ENCODE data around the gene EDN1.

The EDN1 gene

DNA sequence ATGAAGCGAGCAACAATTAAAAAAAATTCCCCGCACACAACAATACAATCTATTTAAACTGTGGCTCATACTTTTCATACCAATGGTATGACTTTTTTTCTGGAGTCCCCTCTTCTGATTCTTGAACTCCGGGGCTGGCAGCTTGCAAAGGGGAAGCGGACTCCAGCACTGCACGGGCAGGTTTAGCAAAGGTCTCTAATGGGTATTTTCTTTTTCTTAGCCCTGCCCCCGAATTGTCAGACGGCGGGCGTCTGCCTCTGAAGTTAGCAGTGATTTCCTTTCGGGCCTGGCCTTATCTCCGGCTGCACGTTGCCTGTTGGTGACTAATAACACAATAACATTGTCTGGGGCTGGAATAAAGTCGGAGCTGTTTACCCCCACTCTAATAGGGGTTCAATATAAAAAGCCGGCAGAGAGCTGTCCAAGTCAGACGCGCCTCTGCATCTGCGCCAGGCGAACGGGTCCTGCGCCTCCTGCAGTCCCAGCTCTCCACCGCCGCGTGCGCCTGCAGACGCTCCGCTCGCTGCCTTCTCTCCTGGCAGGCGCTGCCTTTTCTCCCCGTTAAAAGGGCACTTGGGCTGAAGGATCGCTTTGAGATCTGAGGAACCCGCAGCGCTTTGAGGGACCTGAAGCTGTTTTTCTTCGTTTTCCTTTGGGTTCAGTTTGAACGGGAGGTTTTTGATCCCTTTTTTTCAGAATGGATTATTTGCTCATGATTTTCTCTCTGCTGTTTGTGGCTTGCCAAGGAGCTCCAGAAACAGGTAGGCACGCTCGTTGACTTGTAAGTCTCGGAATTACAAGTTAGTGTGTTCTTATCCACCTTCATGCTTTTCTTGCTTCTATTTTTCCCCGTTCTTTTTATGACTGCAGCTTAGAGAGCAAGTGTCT lies at the start of gene EDN1:
Gene EDN1 (plus strand): TSS at position 429 of the 888 bp plus-strand sequence. CDS start 269 bp downstream, at position 698.
- H3K27ac ChIP-seq = peak within 1 kb of the TSS in 18 of 21 experiments; percentile 25 to 89 (median 74)
- H3K4me3 ChIP-seq = peak within 1 kb of the TSS; percentile 32 to 52 (median 40)

DNA sequence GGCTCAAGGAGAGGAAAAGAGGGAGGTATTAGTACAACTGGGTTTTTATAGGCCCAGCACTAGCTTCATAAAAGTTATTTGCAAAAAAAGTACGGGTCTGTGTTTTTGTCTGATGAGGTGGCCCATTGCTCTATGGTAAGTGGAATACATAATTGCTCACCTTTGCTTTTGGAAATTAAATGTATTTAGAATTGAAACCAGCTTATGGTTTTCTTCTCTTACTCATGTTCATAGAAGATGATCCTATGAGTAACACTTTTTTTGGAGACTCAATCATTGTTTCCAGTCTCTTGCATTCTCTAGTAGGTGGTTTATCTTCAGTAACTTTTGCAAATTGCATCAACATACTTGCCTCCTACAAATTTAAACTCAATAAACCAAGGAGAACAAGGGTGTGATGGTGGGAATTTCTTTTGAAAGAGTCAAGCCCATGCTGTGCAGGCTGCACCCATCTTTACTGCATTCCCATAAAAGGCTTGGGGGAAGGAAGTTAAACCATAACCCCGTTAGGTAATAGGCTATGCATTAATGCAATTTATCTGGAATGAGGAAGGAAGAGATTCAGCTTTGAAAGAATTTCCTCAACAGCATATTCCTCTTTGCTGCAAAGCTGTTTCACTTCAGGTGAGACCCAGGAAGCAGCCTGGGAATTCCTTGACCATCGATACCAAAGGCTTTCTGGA lies 48.5 kb upstream of the EDN1 start:
- Histone ChIP-seq H3K27ac (no peak overlapping the region), H3K4me3 (no peak overlapping the region)

DNA sequence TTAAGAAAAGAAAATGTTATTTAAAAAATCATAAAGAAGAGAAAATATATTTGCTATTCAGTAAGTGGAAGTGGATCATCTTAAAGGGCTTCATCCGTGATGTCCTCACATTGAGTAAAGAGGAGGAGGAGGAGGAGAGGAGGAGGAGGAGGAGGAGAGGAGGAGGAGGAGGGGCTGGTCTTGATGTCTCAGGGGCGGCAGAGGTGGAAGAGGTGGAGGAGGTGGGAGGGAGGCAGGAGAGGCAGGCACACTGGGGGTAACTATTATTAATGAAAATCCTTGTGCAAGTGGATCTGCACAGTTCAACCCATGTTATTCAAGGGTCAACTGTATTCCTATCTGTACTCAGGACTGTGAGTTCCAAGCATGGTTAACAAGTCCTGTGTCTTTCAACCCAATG lies 47.0 kb upstream of the EDN1 start:
- Histone ChIP-seq H3K27ac (no peak overlapping the region), H3K4me3 (no peak overlapping the region)

DNA sequence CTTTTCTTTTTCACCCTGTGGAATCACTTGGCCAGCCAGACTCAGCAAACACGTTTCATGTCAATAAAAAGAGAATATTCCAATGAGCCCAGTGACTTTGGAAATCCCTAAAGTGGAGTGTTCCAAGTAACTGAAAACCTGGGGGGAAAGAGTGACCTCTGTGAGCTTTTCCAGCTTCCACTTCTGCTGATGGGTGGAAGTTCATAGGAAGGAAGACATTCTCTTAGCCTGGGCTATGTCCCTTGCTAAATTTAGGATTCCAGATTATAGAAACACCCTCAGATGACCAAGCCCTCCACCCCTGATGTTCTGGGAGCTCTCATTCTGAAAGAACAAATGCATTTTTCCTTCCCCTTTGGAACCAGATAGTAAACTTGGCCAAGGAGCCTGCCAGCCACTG lies 44.8 kb upstream of the EDN1 start:
- H3K27ac ChIP-seq = peak overlapping the region in 4 of 21 experiments; percentile 16 to 59 (median 48)
- no peak overlapping the region for H3K4me3 ChIP-seq

DNA sequence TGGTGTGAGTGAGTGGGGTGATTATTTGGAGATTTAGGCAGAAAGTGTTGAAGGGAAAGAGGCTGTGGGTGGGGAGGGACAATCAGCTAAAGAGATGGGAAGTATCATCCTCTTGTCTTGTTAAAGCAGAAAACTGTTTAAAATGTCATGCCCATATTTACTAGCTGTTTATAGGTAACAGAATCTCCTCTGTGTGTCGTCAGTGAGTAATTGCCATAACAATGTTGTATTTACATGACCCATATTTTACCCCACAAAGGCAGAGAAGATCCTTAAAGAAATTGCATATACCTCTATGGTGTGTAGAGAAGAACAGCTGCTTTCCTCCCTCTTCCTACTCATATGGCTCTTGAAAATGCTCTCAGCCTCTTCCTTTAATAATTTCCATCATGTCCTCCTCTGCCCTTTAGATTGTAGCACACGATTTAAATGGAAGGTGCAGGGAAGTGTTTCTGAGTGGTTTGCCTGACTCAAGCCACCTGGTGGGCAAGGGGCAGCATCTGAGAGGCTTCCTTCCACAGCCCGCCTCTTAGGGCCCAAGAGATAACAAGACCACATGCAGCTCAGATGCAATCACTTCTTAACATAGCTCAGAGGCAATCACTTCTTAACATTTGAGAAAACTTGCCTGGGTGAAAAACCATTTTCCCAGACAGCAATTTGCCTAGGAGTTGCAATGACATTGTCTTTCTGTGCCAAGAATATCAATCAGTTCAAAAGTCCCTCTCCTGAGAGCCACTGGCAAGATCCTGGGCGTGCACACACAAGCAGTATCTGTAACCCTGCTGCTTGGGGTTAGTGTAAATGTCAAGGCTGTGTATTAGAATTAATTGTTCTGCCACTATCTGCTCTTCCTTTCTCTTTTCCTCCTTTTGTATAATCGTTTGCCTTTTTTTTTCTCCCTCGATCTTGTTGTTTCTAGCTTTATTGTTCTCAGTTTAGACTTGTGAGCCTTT lies 44.1 kb upstream of the EDN1 start:
- H3K27ac ChIP-seq = peak overlapping the region in 5 of 21 experiments; percentile 16 to 59 (median 43)
- no peak overlapping the region for H3K4me3 ChIP-seq

DNA sequence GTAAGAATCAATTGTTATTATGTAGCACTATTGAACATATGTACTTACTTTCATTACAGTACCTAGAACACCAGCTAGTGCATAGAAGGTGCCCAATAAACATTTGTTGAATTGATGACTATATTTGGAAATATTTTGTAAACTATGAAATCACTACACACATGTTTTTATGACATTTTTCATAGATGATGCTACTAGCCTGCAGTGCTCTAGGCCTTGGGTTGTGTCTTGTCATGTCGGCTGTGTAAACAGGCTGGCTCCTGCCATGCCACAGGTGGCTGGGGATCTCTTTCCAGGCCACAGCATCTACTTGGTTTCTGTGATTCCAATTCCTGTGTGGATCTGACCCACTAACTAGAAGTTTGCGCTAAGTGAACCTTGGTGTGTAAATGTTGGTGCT lies 43.3 kb upstream of the EDN1 start:
- no peak overlapping the region for H3K4me3 ChIP-seq
- no peak overlapping the region for H3K27ac ChIP-seq

DNA sequence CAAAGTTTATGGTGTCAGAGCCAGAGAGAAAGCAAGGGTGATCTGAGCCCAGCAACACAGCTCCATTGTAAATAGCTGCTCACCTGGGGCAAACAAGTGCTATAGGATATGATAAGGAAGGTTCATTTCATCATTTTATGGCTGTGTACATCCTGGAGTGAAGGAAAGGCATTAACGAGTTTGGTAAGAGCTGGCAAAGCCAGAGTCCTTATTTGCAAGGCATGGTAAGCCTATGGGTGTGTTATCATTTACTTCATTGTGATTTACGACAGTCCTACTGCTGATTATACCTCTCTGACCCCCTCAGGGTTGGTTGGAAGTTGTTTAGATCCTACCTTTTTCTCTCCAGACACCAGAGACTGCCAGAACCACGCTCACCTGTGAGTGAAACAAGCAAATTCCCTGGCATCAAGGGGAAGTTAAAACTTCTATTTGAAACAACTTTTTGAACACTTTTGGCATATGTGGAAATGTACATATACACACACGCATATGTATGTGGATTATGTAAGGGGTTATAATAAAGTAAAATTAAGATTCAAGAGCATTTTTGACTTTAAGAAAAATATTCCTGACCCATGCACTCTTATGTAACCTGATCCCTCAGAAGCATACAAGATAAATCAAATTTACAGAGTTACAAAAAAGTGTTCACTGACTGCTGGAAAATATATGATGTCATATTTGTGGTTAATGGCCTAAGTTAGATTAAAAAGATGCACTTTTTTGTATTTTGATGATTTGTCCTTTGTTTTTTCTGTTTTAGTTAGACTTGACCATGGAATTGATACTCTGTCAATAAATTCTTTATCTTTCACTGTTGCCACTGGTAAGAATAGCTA lies 40.4 kb upstream of the EDN1 start:
- Histone ChIP-seq H3K4me3 (no peak overlapping the region), H3K27ac (no peak overlapping the region)

DNA sequence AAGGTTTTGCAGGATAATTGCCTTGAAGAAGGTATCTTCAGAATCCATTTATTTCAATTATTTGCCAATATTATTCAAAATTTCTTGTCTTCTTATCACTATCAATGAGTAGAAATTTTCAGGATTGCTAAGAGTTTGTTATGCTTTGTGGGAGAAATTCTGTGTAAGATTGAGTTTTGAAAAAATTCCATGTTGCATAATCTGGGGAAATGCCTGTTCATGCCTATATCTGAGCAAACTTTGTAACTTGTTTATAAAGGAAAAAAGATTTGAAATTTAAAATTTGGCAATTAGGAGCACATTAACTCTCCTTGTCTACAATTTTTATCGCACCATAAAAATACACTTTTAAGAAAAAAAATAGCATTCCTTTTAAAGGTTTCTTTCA lies 39.8 kb upstream of the EDN1 start:
- no peak overlapping the region for H3K4me3 ChIP-seq

DNA sequence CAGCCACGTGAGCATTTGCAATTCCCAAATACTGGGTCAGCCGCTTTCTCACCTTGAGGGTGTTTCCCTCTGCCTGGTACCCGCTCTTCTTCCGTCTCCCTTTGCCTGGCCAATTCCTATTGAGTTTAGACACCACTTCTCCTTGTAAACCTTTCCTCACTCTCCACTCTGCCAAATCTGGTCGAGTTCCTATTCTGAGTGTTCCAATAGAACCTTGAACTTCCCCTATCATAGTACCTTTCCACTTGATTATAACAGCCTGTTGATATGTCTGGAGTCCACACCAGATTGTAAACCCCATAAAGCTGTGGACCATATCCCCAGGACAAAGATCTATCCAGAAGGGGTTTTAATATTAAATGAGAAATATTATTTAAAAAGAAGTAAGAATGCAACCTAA lies 36.0 kb upstream of the EDN1 start:
- Histone ChIP-seq H3K4me3 (no peak overlapping the region), H3K27ac (no peak overlapping the region)

More for the DNA sequence above, 39.8 kb upstream of the EDN1 start:
- H3K27ac ChIP-seq = no peak overlapping the region

DNA sequence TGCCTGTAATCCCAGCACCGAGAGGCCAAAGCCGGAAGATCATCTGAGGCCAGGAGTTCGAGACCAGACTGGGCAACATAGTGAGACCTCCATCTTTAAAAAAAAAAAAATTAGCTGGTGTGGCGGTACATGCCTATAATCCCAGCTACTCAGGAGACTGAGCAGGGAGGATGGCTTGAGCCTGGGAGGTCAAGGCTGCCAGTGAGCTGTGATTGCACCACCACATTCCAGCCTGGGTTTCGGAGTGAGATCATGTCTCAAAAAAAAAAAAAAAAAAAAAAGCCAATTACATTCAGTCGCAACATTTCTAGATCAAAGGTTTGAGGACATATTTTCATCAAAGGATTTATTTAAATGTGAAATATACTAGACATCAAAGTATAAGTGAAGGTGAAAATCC lies 32.0 kb upstream of the EDN1 start:
- Histone ChIP-seq H3K4me3 (no peak overlapping the region), H3K27ac (no peak overlapping the region)

DNA sequence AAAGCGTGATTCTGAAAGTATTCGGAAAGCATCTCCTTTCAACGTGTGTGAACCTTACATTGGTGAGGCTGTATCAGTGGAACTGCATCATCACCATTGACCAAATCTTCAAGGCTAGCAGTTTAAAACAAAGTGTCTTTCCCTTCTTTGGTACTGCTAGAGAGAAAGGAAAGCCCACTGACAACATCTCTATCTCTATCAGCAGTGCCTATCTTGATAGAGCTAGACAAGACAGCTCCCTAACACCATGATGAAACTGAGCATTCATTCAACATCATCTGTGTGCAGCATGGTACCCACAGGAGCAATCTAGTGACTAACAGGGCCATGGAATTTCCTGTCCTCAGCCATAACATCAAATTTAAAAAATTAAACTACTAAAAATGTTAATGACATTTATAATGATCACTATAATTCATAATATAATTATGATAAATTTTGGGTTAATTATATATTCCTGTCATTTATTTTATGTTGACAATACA lies 31.5 kb upstream of the EDN1 start:
- Histone ChIP-seq H3K27ac (no peak overlapping the region), H3K4me3 (no peak overlapping the region)

DNA sequence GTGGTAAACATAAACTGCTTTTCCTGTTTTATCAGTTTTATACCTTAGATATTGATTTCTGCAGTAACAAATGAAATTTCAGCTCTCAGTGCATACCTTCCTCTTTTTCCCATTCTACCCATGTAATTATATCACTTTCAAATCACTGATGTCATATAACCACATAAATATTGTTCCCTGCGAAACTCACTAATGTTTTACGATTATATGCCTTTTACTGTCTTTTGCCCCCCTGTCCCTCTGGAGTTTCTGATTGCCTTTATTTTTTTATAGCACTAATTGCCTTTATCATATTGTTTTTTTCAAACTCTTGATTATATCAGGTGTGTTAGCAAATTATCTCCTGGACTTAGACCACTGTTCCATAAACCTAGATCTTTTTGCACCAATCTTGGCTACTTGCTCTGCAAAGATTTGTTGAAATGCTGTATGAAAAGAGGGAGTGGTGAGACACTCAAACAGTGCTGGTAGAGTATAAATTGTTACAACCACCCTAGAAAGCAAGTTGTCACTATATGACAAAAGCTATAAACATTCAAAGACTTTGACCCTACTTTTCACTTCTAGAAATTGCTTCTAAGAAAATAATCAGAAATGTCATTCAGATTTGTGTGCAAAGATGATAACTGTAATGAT lies 29.6 kb upstream of the EDN1 start:
- no peak overlapping the region for H3K27ac ChIP-seq
- H3K4me3 ChIP-seq = no peak overlapping the region

DNA sequence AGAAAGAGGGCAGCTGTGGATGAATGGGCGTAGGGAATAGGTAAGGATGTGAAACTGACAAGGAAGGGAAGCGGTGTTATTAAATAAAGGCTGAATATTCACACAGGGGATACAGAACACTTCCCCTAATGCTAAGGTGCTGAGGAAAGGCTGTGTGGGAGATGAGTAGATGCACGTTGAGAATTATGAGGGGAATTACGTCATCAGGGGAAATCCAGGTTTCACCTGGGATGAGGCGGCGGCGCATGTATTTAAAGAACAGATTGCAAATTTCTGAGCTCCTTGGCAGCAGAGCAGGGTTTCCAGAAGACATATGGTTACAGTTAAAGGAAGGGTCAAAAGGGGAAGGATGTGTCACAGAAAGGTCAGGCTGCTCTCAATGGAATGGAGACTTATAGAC lies 28.7 kb upstream of the EDN1 start:
- no peak overlapping the region for H3K27ac ChIP-seq

DNA sequence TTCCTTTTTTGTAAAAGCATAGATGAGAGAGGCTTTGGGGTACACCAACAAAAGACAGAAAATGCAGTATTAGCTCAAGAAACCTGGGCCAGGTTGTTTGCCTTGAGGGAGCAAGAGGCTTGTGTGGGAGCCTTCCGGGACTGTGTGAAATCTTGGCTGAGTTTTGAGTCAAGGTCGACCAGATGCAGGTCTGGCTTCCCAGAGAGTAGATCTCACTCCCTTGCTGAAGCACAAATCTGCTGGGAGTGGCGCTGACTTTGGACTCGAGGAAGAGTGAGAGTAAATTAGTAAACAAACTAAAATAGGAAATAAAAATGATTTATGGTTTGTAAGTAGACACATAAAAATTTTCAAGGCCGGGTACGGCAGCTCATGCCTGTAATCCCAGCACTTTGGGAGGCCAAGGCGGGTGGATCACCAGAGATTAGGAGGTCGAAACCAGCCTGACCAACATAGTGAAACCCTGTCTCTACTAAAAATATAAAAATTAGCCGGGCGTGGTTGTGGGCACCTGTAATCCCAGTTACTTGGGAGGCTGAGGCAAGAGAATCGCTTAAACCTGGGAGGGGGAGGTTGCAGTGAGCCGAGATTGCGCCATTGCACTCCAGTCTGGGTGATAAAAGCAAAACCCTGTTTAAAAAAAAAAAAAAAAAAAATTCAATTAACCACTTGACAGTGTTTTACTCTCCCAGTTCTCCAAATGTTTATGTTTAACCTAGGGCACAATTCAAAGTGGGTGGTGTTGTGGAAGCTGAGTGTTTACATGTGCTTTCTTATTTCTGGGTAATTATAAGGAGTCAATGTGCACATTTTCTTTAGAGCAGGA lies 27.7 kb upstream of the EDN1 start:
- Histone ChIP-seq H3K27ac (no peak overlapping the region), H3K4me3 (no peak overlapping the region)

More for the DNA sequence above, 28.7 kb upstream of the EDN1 start:
- no peak overlapping the region for H3K4me3 ChIP-seq

DNA sequence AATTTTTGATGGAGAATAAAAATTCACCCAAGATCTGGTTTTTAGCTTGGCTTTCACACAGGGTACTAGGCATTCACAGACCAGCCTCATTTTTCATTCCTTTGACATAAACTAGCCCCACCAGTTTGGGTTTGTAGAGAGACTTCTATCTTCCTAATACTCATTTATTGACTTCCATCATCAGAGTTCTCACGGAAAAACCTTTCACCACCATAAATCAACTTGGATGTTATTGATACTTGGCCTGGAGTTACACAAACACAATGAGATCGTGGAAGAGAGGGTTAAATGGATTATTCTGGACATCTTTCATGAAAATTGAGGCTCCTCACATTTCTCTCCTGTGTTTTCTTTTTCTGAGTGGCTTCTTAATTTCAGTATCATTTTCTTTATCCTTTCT lies 26.8 kb upstream of the EDN1 start:
- H3K4me3 ChIP-seq = no peak overlapping the region
- no peak overlapping the region for H3K27ac ChIP-seq

DNA sequence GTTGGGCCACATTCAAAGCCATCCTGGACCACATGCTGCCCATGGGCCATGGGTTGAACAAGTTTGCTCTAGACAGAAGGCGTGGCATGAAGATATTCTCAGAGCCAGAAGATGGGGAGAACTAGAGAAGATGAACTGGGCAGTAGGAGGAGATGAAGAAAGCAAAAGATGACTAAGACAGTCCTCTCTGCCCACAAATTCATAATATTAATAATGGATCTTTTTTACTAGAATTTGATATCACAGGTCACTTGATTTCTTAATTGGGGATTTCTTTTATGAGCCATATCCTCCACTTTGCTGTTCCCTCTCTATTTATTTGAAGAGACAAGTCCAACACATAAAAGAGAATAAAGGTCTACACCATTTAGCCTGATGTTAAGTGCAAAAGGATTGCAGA lies 25.5 kb upstream of the EDN1 start:
- H3K4me3 ChIP-seq = no peak overlapping the region

DNA sequence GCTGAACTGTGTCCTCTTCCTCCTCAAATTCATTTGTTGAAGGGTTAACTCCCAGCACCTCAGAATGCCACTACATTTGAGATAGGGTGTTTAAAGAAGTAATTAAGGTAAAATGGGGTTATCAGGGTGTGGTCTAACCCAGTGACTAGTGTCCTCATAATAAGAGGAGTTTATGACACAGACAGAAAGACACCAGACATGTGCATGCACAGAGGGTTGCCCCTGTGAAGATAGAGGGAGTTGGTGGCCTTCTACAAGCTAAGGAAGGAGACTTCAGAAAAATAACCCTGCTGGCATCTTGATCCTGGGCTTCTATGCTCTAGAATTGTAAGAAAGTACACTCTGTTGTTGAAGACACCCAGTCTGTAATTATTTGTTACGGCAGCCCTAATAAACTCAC lies 24.9 kb upstream of the EDN1 start:
- Histone ChIP-seq H3K27ac (no peak overlapping the region), H3K4me3 (no peak overlapping the region)

More for the DNA sequence above, 25.5 kb upstream of the EDN1 start:
- no peak overlapping the region for H3K27ac ChIP-seq

DNA sequence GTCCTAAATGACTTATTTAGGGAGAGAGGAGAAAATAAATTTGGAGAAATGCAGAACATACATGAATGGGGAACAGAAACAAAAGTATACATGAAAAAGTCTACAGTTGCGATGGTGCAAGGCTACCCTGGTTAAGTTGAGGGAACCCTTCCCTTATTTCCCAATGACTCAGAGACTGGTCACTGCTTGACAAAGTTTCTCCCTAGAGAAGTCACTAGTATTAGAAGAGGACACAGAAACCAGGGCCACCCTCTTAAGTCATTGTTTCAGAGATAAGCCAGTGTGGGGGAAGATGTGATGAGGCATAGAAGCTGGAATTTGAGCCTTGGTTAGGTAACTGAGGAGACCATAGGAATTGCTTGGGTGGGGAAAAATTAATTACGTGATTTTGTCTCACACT lies 24.4 kb upstream of the EDN1 start:
- no peak overlapping the region for H3K4me3 ChIP-seq
- H3K27ac ChIP-seq = no peak overlapping the region
